ENCODE data around the gene ZNF789. TPM values are rescaled to one million over a fixed set of nuclear protein-coding genes. Genes with fewer than 3 reads are reported as not detected.

ZNF789 gene
- total and polyA plus RNA-seq, 9 of the 15 experiments (the other 6 are each of a cell fraction or from before 2014, with no cell fraction given) = 6.1 to 57.0 (median 24.8) TPM

GRCh38 chr7:99499721-99500636 lies 27.3 kb downstream of the ZNF789 start, which contains the start of gene ZNF394 (continued):
- TF ChIP-seq MXI1 (IDR thresholded peaks at IDR 0.05; ENCODE audit: low read depth, low read length) (no peak; the same call in 1 of the 2 replicates), TGIF2 (CRISPR knock-in tag; IDR thresholded peaks at IDR 0.05) (no peak), IRF1 (CRISPR knock-in tag; IDR thresholded peaks at IDR 0.05; ENCODE audit: borderline replicate concordance) (no peak), ATF1 (CRISPR knock-in tag; IDR thresholded peaks at IDR 0.05) (peak; percentile 69; the same call in 1 of the 2 replicates), ATF1 (tag; IDR thresholded peaks at IDR 0.05) (peak; percentile 99), ELF2 (CRISPR knock-in tag; IDR thresholded peaks at IDR 0.05) (peak; percentile 86), KDM5B (IDR thresholded peaks at IDR 0.05; ENCODE audit: insufficient replicate concordance, low read depth, low read length) (peak; percentile 75), CREB1 (IDR thresholded peaks at IDR 0.05) (peak; percentile 94), CREB1 (CRISPR knock-in tag; IDR thresholded peaks at IDR 0.05) (peak; percentile 96), SOX6 (IDR thresholded peaks at IDR 0.05) (peak; percentile 71), CXXC5 (CRISPR knock-in tag; IDR thresholded peaks at IDR 0.05) (peak; percentile 88), KDM1A (IDR thresholded peaks at IDR 0.05) (no peak), ZNF280A (IDR thresholded peaks at IDR 0.05; ENCODE audit: low read depth, partially characterized antibody) (no peak), CREM (IDR thresholded peaks at IDR 0.05; ENCODE audit: low read depth) (peak; percentile 98), XRCC5 (IDR thresholded peaks at IDR 0.05; ENCODE audit: low read depth, low read length) (peak; percentile 53; the same call in 1 of the 2 replicates), ZNF239 (CRISPR knock-in tag; IDR thresholded peaks at IDR 0.05) (no peak), ETV6 (IDR thresholded peaks at IDR 0.05; ENCODE audit: borderline replicate concordance in 1 of 2, low read depth in 2 of 2, low read length in 1 of 2) (peak in 1 of 2 experiments; percentile 54; a peak in 1 of 4 replicates), ETV6 (CRISPR knock-in tag; IDR thresholded peaks at IDR 0.05; ENCODE audit: borderline replicate concordance) (no peak), MAX (CRISPR knock-in tag; IDR thresholded peaks at IDR 0.05) (peak; percentile 38; the same call in 1 of the 2 replicates), LEF1 (IDR thresholded peaks at IDR 0.05) (0 out of 2 replicates have a peak, but pooled peaks have one; percentile 33), RB1 (IDR thresholded peaks at IDR 0.05; ENCODE audit: low read depth) (peak; percentile 33; the same call in 1 of the 2 replicates), TRIM25 (IDR thresholded peaks at IDR 0.05; ENCODE audit: borderline replicate concordance) (no peak), ZNF184 (CRISPR knock-in tag; IDR thresholded peaks at IDR 0.05) (no peak), TARDBP (IDR thresholded peaks at IDR 0.05) (peak; percentile 54; the same call in 1 of the 2 replicates), NONO (IDR thresholded peaks at IDR 0.05; ENCODE audit: low read depth in 2 of 2, low read length in 1 of 2) (no peak), CHD1 (IDR thresholded peaks at IDR 0.05; ENCODE audit: low read length) (peak; percentile 94)

All from K562 (cell line).